Endothelial cell of umbilical vein (primary cell): Measurements from ENCODE around the gene RGS12.

Source experiments
- POLR2AphosphoS5 ChIP-seq: IDR thresholded peaks from 2 replicates; pipeline ENCODE4 v1.6.1; 2012; ENCODE audit warnings: low read depth, mild to moderate bottlenecking, control low read depth, low read length, moderate library complexity; ENCODE audit not compliant: insufficient read depth
- TF ChIP-seq, protein P1 (sequence below), 2 donors: IDR thresholded peaks; 1 replicate in 1 of 2; 2 replicates in 1 of 2; pipeline ENCODE4 v1.5.1; 2011; ENCODE audit warnings: low read length in 2 of 2, mild to moderate bottlenecking in 2 of 2, moderate library complexity in 2 of 2, control low read depth in 1 of 2, inconsistent platforms in 1 of 2, low read depth in 1 of 2; ENCODE audit not compliant: insufficient read depth in 1 of 2; ENCODE audit errors: extremely low read depth in 1 of 2

DNA sequence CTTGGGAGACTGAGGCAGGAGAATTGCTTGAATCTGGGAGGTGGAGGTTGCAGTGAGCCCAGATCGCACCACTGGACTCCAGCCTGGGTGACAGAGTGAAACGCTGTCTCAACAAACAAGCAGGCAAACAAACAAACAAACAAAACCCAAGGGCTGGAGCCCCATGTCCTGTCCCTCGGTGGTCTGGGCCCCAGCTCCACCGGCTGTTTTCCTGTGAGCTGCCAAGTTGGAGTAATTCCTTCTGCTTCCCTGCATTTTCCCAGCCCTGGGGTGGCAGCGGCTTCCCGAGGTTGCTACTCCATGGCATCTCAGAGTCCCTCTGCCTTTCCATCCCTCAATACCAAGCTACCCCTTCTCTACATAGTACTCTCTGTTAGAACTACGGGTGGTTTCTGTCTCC, 43.2 kb downstream of the RGS12 start:
- TF ChIP-seq, protein P1, sequence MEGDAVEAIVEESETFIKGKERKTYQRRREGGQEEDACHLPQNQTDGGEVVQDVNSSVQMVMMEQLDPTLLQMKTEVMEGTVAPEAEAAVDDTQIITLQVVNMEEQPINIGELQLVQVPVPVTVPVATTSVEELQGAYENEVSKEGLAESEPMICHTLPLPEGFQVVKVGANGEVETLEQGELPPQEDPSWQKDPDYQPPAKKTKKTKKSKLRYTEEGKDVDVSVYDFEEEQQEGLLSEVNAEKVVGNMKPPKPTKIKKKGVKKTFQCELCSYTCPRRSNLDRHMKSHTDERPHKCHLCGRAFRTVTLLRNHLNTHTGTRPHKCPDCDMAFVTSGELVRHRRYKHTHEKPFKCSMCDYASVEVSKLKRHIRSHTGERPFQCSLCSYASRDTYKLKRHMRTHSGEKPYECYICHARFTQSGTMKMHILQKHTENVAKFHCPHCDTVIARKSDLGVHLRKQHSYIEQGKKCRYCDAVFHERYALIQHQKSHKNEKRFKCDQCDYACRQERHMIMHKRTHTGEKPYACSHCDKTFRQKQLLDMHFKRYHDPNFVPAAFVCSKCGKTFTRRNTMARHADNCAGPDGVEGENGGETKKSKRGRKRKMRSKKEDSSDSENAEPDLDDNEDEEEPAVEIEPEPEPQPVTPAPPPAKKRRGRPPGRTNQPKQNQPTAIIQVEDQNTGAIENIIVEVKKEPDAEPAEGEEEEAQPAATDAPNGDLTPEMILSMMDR (IDR thresholded peaks at IDR 0.05; ENCODE audit: extremely low read depth in 1 of 2, insufficient read depth in 1 of 2, low read depth in 1 of 2, low read length in 2 of 2) = no peak
- TF ChIP-seq POLR2AphosphoS5 = no peak
